IMR-90 (cell line): ENCODE measurements around the gene DNAJA4. TPM values are rescaled to one million over a fixed set of nuclear protein-coding genes. Genes with fewer than 3 reads are reported as not detected.
A peak's percentile ranks its signal among the peaks of the same experiment; 100 is the strongest.

Experiments used
- ATAC-seq: fragments of 200-7000 bp; cut with Tn5 transposase; 2 replicates; pipeline ENCODE4 v1.9.1; 2020; ENCODE audit warnings: low read depth, mild to moderate bottlenecking, moderate library complexity
- BruUV-seq: library from RNA; stranded (reverse); fragments of 400-500 nt; replicated peaks from 2 replicates; lab custom pipeline; 2021; lab: Mats Ljungman, UMichigan
- CTCF ChIA-PET: fragments of 300-600 bp; formaldehyde crosslinking; extraction: SDS; loops from one replicate; lab custom pipeline; 2021; ENCODE audit warnings: antibody characterized with exemption; lab: Yijun Ruan, JAX
- POLR2A ChIA-PET: fragments of 300-600 bp; sonication (Branson Sonifier 250); formaldehyde crosslinking; loops from one replicate; lab custom pipeline; 2022; ENCODE audit warnings: antibody characterized with exemption; ENCODE audit not compliant: unreplicated experiment; lab: Charles Lee
- DNase-seq: peaks from one replicate; pipeline ENCODE4 v3.0.0; 2013
- H2AFZ ChIP-seq: replicated peaks from 2 replicates; pipeline ENCODE3; 2013; ENCODE audit warnings: low read length, mild to moderate bottlenecking; ENCODE audit not compliant: poor library complexity
- H2AK5ac ChIP-seq: 2 replicates; pipeline ENCODE4 v1.6.1; 2013; ENCODE audit warnings: low read depth, low read length, inconsistent platforms
- H2AK9ac ChIP-seq: replicated peaks from 2 replicates; pipeline ENCODE3; 2013; ENCODE audit warnings: mild to moderate bottlenecking, low read depth, low read length, moderate library complexity; ENCODE audit not compliant: poor library complexity
- H2BK120ac ChIP-seq: 2 replicates; pipeline ENCODE4 v1.6.1; 2013; ENCODE audit warnings: low read depth, low read length, inconsistent platforms
- H2BK15ac ChIP-seq: 3 replicates; pipeline ENCODE4 v1.6.1; 2013; ENCODE audit warnings: low read depth, low read length, inconsistent platforms
- H2BK20ac ChIP-seq: 2 replicates; pipeline ENCODE4 v1.6.1; 2013; ENCODE audit warnings: low read depth, mild to moderate bottlenecking, inconsistent platforms, low read length, moderate library complexity
- H2BK5ac ChIP-seq: 2 replicates; pipeline ENCODE4 v1.6.1; 2013; ENCODE audit warnings: mild to moderate bottlenecking, low read depth, low read length, inconsistent platforms; ENCODE audit not compliant: poor library complexity, severe bottlenecking
- H3K14ac ChIP-seq: replicated peaks from 2 replicates; pipeline ENCODE4 v1.6.1; 2013; ENCODE audit warnings: low read depth, low read length, inconsistent platforms
- H3K18ac ChIP-seq: 2 replicates; pipeline ENCODE4 v1.6.1; 2013; ENCODE audit warnings: low read depth, low read length, control low read depth
- H3K23ac ChIP-seq: 2 replicates; pipeline ENCODE4 v1.6.1; 2013; ENCODE audit warnings: low read depth, low read length, inconsistent platforms
- H3K27ac ChIP-seq: 2 replicates; pipeline ENCODE4 v1.5.1; 2013; ENCODE audit warnings: mild to moderate bottlenecking, control low read depth, low read length; ENCODE audit not compliant: insufficient read depth
- H3K27me3 ChIP-seq: 2 replicates; pipeline ENCODE4 v1.6.1; 2013; ENCODE audit warnings: low read length; ENCODE audit not compliant: control insufficient read depth, insufficient read depth
- H3K36me3 ChIP-seq: 2 replicates; pipeline ENCODE4 v1.6.1; 2013; ENCODE audit warnings: low read length, mixed read lengths; ENCODE audit not compliant: control insufficient read depth, insufficient read depth
- H3K4ac ChIP-seq: 2 replicates; pipeline ENCODE4 v1.6.1; 2013; ENCODE audit warnings: low read depth, low read length, inconsistent platforms
- H3K4me1 ChIP-seq: 2 replicates; pipeline ENCODE4 v1.6.1; 2013; ENCODE audit warnings: low read length, mixed read lengths; ENCODE audit not compliant: control insufficient read depth, insufficient read depth
- H3K4me2 ChIP-seq: 2 replicates; pipeline ENCODE4 v1.6.1; 2013; ENCODE audit warnings: low read depth, mild to moderate bottlenecking, control low read depth, low read length, moderate library complexity
- H3K4me3 ChIP-seq: 2 replicates; pipeline ENCODE4 v1.5.1; 2013; ENCODE audit warnings: low read depth, mild to moderate bottlenecking, control low read depth, low read length, moderate library complexity; ENCODE audit not compliant: insufficient read depth
- H3K56ac ChIP-seq: 2 replicates; pipeline ENCODE4 v1.6.1; 2013; ENCODE audit warnings: low read length, inconsistent platforms; ENCODE audit not compliant: insufficient read depth; ENCODE audit errors: extremely low read depth
- H3K79me1 ChIP-seq, 2 experiments: 2 replicates each; pipeline ENCODE4 v1.6.1; 2013; ENCODE audit warnings: low read length in 2 of 2, inconsistent platforms in 1 of 2, low read depth in 1 of 2
- H3K9ac ChIP-seq: 2 replicates; pipeline ENCODE4 v1.6.1; 2013; ENCODE audit warnings: low read depth, low read length, control low read depth
- H3K9me1 ChIP-seq: 2 replicates; pipeline ENCODE4 v1.6.1; 2013; ENCODE audit warnings: low read length, inconsistent platforms; ENCODE audit not compliant: insufficient read depth
- H3K9me3 ChIP-seq: 2 replicates; pipeline ENCODE4 v1.6.1; 2013; ENCODE audit warnings: low read length; ENCODE audit not compliant: control insufficient read depth, insufficient read depth
- H4K20me1 ChIP-seq: 2 replicates; pipeline ENCODE4 v1.6.1; 2013; ENCODE audit warnings: low read length, inconsistent platforms; ENCODE audit not compliant: insufficient read depth
- H4K5ac ChIP-seq: 2 replicates; pipeline ENCODE4 v1.6.1; 2013; ENCODE audit warnings: mild to moderate bottlenecking, low read depth, low read length, control low read depth
- H4K8ac ChIP-seq, 2 experiments: 2 replicates each; pipeline ENCODE4 v1.6.1; 2013; ENCODE audit warnings: low read depth in 2 of 2, low read length in 2 of 2, control low read depth in 1 of 2, inconsistent platforms in 1 of 2
- H4K91ac ChIP-seq: 2 replicates; pipeline ENCODE4 v1.6.1; 2013; ENCODE audit warnings: low read depth, low read length, inconsistent platforms; ENCODE audit not compliant: insufficient read depth
- CHD1 ChIP-seq: IDR thresholded peaks from 2 replicates; pipeline ENCODE4 v1.6.1; 2012; ENCODE audit warnings: low read depth, low read length, improper control_type of control experiment
- MAFK ChIP-seq: IDR thresholded peaks from 2 replicates; pipeline ENCODE4 v1.6.1; 2012; ENCODE audit warnings: low read depth, low read length, improper control_type of control experiment
- MAZ ChIP-seq: IDR thresholded peaks from 2 replicates; pipeline ENCODE4 v1.6.1; 2012; ENCODE audit warnings: low read depth, mild to moderate bottlenecking, low read length, improper control_type of control experiment, moderate library complexity, borderline replicate concordance
- MXI1 ChIP-seq: IDR thresholded peaks from 2 replicates; pipeline ENCODE4 v1.6.1; 2012; ENCODE audit warnings: low read depth, mild to moderate bottlenecking, low read length, moderate library complexity, borderline replicate concordance
- NFE2L2 ChIP-seq: fragments of 150-350 bp; IDR thresholded peaks from 2 replicates; pipeline ENCODE4 v1.6.1; 2016; ENCODE audit warnings: low read depth, mild to moderate bottlenecking, low read length
- POLR2A ChIP-seq: IDR thresholded peaks from 2 replicates; pipeline ENCODE4 v1.6.1; 2012; ENCODE audit warnings: mild to moderate bottlenecking, low read depth, low read length
- RAD21 ChIP-seq: IDR thresholded peaks from 2 replicates; pipeline ENCODE4 v1.6.1; 2012; ENCODE audit warnings: low read length, improper control_type of control experiment
- RCOR1 ChIP-seq: IDR thresholded peaks from 2 replicates; pipeline ENCODE4 v1.6.1; 2012; ENCODE audit warnings: mild to moderate bottlenecking, low read length, improper control_type of control experiment; ENCODE audit not compliant: insufficient replicate concordance
- WGBS, 2 experiments: methylation state at CpG; one replicate each; pipeline versions ENCODE4 v1.1.5 to v1.1.7; 2013; ENCODE audit warnings: missing lambda C conversion rate in 2 of 2; ENCODE audit not compliant: insufficient read length in 1 of 2; ENCODE audit errors: extremely low coverage in 2 of 2; 5-methylcytosine and 5-hydroxymethylcytosine counted together
- dilution Hi-C: fragments of 300-500 bp; cut with HindIII; formaldehyde crosslinking; loops from one replicate; pipeline ENCODE4 v1.14.3; 2018; ENCODE audit warnings: low sequenced_read_pairs; ENCODE audit not compliant: unreplicated experiment
- in situ Hi-C: fragments of 300-500 bp; cut with MboI; formaldehyde crosslinking; loops from 3 replicates; pipeline ENCODE4 v1.14.3; 2019; ENCODE audit warnings: low sequenced_read_pairs, inconsistent platforms, mixed read lengths
- intact Hi-C: fragments of 100-400 bp; cut with micrococcal nuclease; formaldehyde crosslinking; loops from 2 replicates; pipeline ENCODE4 v1.10.0; 2022
- polyA plus RNA-seq, 3 experiments: library from polyadenylated mRNA; depleted of rRNA; stranded (reverse); fragments of >200 nt; gene quantifications; 2 replicates each; pipeline ENCODE4 v1.2.3, GENCODE V29; 2012; ENCODE audit warnings: low replicate concordance in 1 of 3
- total RNA-seq: library from RNA; depleted of rRNA; stranded (reverse); fragments of >200 nt; gene quantifications from 2 replicates; pipeline ENCODE4 v1.2.3, GENCODE V29; 2012
- TF ChIP-seq, protein P1 (sequence below): fragments of 150-350 bp; IDR thresholded peaks from 2 replicates; pipeline ENCODE4 v1.6.1; 2016; ENCODE audit warnings: low read depth, mild to moderate bottlenecking, low read length, moderate library complexity, borderline replicate concordance
- TF ChIP-seq, protein P2 (sequence below): fragments of 150-350 bp; IDR thresholded peaks from 2 replicates; pipeline ENCODE4 v1.6.1; 2017; ENCODE audit warnings: mild to moderate bottlenecking, antibody characterized with exemption, low read length, low read depth
- TF ChIP-seq, protein P3 (sequence below): conservative IDR thresholded peaks from 2 replicates; pipeline ENCODE4 v1.5.1; 2012; ENCODE audit warnings: mild to moderate bottlenecking, low read depth, low read length, improper control_type of control experiment

Gene DNAJA4
- total and polyA plus RNA-seq, 2 of the 4 experiments (the other 2 are of a cell fraction), result 0.18 to 0.32 TPM

DNA sequence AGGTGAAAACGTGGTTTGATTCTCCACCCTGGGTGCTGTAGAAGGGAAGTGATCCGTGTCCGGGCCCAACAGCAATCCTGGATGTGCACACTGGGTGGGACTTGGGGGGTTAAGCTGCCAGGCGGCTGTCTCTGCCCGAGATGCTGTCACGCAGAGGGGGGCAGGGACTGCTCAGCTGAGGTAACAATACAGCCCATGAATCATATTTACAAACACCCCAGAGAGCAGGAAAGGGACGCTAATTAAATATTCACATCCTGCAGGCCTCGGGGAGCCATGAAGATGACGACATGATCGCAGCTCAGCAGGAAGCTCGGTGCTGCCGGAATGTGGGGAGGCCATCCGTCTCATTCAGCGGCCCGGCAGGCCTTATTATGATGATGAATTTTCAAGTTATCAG lies 57.9 kb downstream of the DNAJA4 start:
- peak; percentile 44 for DNase-seq
- no peak overlapping the region for H3K4me2 ChIP-seq

More for the DNA sequence above, 57.9 kb downstream of the DNAJA4 start:
- intact Hi-C loops (no loop called here), in situ Hi-C loops (no loop called here), dilution Hi-C loops (no loop called here)
- Histone ChIP-seq H3K18ac (no peak overlapping the region), H2BK120ac (0 out of 2 replicates have a peak overlapping the region, but pooled peaks have one; percentile 19), H3K14ac (peak overlapping the region; percentile 21; the same call in 1 of the 2 replicates), H3K23ac (no peak overlapping the region), H2BK20ac (0 out of 2 replicates have a peak overlapping the region, but pooled peaks have one; percentile 8), H4K20me1 (no peaks in the 10 kb centered on the region), H4K8ac (peak overlapping the region; percentile 44 to 77), H3K79me1 (no peaks in the 10 kb centered on the region), H3K27ac (no peak overlapping the region), H4K5ac (no peak overlapping the region), H3K36me3 (no peaks in the 10 kb centered on the region), H2BK5ac (no peak overlapping the region), H2BK15ac (no peak overlapping the region), H4K91ac (no peak overlapping the region), H3K9me1 (peaks cover 14% of the 10 kb centered on the region), H2AFZ (peak overlapping the region; percentile 87), H3K4me3 (no peak overlapping the region), H3K27me3 (peaks cover 16% of the 10 kb centered on the region; the same call in 1 of the 2 replicates), H3K9me3 (no peaks in the 10 kb centered on the region), H3K56ac (no peak overlapping the region), H2AK9ac (no peak overlapping the region), H2AK5ac (no peak overlapping the region), H3K4ac (peak overlapping the region; percentile 56; the same call in 1 of the 2 replicates), H3K9ac (no peak overlapping the region), H3K4me1 (peaks cover 4% of the 10 kb centered on the region; the same call in 1 of the 2 replicates)
- BruUV-seq, result no TSS peak
- WGBS, 2 experiments, result no CpG with 5 or more reads among the region's 15 CpGs
- ChIA-PET POLR2A (no interaction called here), CTCF (no interaction called here)
- TF ChIP-seq POLR2A, result no peak
- TF ChIP-seq, protein P1, sequence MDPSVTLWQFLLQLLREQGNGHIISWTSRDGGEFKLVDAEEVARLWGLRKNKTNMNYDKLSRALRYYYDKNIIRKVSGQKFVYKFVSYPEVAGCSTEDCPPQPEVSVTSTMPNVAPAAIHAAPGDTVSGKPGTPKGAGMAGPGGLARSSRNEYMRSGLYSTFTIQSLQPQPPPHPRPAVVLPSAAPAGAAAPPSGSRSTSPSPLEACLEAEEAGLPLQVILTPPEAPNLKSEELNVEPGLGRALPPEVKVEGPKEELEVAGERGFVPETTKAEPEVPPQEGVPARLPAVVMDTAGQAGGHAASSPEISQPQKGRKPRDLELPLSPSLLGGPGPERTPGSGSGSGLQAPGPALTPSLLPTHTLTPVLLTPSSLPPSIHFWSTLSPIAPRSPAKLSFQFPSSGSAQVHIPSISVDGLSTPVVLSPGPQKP, result no peak
- no peak for TF ChIP-seq MAZ
- TF ChIP-seq, protein P2, sequence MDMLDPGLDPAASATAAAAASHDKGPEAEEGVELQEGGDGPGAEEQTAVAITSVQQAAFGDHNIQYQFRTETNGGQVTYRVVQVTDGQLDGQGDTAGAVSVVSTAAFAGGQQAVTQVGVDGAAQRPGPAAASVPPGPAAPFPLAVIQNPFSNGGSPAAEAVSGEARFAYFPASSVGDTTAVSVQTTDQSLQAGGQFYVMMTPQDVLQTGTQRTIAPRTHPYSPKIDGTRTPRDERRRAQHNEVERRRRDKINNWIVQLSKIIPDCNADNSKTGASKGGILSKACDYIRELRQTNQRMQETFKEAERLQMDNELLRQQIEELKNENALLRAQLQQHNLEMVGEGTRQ, result no peak
- no peak for TF ChIP-seq MAFK
- no peak for TF ChIP-seq RAD21
- no peak for TF ChIP-seq NFE2L2
- no peak for TF ChIP-seq CHD1
- TF ChIP-seq, protein P3, sequence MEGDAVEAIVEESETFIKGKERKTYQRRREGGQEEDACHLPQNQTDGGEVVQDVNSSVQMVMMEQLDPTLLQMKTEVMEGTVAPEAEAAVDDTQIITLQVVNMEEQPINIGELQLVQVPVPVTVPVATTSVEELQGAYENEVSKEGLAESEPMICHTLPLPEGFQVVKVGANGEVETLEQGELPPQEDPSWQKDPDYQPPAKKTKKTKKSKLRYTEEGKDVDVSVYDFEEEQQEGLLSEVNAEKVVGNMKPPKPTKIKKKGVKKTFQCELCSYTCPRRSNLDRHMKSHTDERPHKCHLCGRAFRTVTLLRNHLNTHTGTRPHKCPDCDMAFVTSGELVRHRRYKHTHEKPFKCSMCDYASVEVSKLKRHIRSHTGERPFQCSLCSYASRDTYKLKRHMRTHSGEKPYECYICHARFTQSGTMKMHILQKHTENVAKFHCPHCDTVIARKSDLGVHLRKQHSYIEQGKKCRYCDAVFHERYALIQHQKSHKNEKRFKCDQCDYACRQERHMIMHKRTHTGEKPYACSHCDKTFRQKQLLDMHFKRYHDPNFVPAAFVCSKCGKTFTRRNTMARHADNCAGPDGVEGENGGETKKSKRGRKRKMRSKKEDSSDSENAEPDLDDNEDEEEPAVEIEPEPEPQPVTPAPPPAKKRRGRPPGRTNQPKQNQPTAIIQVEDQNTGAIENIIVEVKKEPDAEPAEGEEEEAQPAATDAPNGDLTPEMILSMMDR, result no peak
- no peak for TF ChIP-seq MXI1
- TF ChIP-seq RCOR1, result no peak
- peak; percentile 66 for ATAC-seq
